SU-DHL-6 (cell line): Measurements from ENCODE around the gene KLHL25.

ENCODE experiments used
- H2AFZ ChIP-seq: fragments of 200-600 bp; sonication (generic); 2 replicates; pipeline ENCODE4 v1.6.1; 2014; ENCODE audit warnings: low read depth, mild to moderate bottlenecking, moderate library complexity, mixed read lengths, antibody characterized with exemption, low read length; ENCODE audit not compliant: severe bottlenecking
- H3F3A ChIP-seq: fragments of 200-600 bp; shearing (Covaris generic); 2 replicates; pipeline ENCODE4 v1.6.0; 2016; ENCODE audit warnings: antibody characterized with exemption, mild to moderate bottlenecking; ENCODE audit not compliant: insufficient read depth
- H3K27ac ChIP-seq: fragments of 200-600 bp; sonication (generic); 2 replicates; pipeline ENCODE4 v1.5.1; 2016; ENCODE audit warnings: low read depth, mild to moderate bottlenecking, low read length, moderate library complexity, mixed read lengths
- H3K27me3 ChIP-seq: fragments of 200-600 bp; sonication (generic), shearing (Covaris generic); 2 replicates; pipeline ENCODE4 v1.6.0; 2014; ENCODE audit warnings: mild to moderate bottlenecking, low read length
- H3K36me3 ChIP-seq: fragments of 200-600 bp; sonication (generic); 2 replicates; pipeline ENCODE4 v1.6.1; 2014; ENCODE audit warnings: mild to moderate bottlenecking, low read length, mixed read lengths
- H3K4me2 ChIP-seq: fragments of 300-600, 200-600 bp; shearing (Covaris generic), sonication (generic); 2 replicates; pipeline ENCODE4 v1.6.0; 2014; ENCODE audit warnings: low read length, low read depth, mild to moderate bottlenecking; ENCODE audit not compliant: poor library complexity, severe bottlenecking
- H3K4me3 ChIP-seq: fragments of 200-600 bp; sonication (generic); 2 replicates; pipeline ENCODE4 v1.5.1; 2014; ENCODE audit warnings: antibody characterized with exemption, low read length, mild to moderate bottlenecking, mixed read lengths; ENCODE audit not compliant: insufficient read depth, poor library complexity, severe bottlenecking
- H3K79me2 ChIP-seq: fragments of 200-600 bp; sonication (generic); 2 replicates; pipeline ENCODE4 v1.6.1; 2014; ENCODE audit warnings: mild to moderate bottlenecking, low read length, moderate library complexity; ENCODE audit not compliant: insufficient read depth
- H3K9ac ChIP-seq: fragments of 200-600 bp; sonication (generic); 2 replicates; pipeline ENCODE4 v1.7.0; 2014; ENCODE audit warnings: mild to moderate bottlenecking, low read length
- H3K9me2 ChIP-seq: fragments of 200-600 bp; sonication (generic); replicated peaks from 2 replicates; pipeline ENCODE4 v1.6.1; 2014; ENCODE audit warnings: low read length; ENCODE audit not compliant: insufficient read depth
- H3K9me3 ChIP-seq: fragments of 200-600 bp; sonication (generic); 2 replicates; pipeline ENCODE4 v1.6.1; 2014; ENCODE audit warnings: low read length, mixed read lengths; ENCODE audit not compliant: insufficient read depth
- H4K20me1 ChIP-seq: fragments of 200-600 bp; sonication (generic); 2 replicates; pipeline ENCODE4 v1.6.1; 2014; ENCODE audit warnings: low read depth, mild to moderate bottlenecking, antibody characterized with exemption, low read length, moderate library complexity, mixed read lengths
- CTCF ChIP-seq: fragments of 200-600 bp; sonication (generic); IDR thresholded peaks from one replicate; pipeline ENCODE4 v1.5.1; 2017; ENCODE audit warnings: antibody characterized with exemption, mild to moderate bottlenecking, low read length, moderate library complexity; ENCODE audit not compliant: insufficient read depth, poor library complexity, severe bottlenecking
- EZH2phosphoT487 ChIP-seq: fragments of 200-600 bp; sonication (generic), shearing (Covaris generic); conservative IDR thresholded peaks from 2 replicates; pipeline ENCODE4 v1.6.1; 2018; ENCODE audit warnings: mild to moderate bottlenecking, antibody characterized with exemption, low read length, moderate library complexity, mixed read lengths

Gene KLHL25

GRCh38 chr15:85770096-85771041, 24.4 kb downstream of the KLHL25 start:
- no peaks in the 10 kb centered on the region for H3K27me3 ChIP-seq
- no peaks in the 10 kb centered on the region for H3K79me2 ChIP-seq
- H2AFZ ChIP-seq, result no peak overlapping the region
- H3K4me3 ChIP-seq, result no peak overlapping the region
- H3K9me2 ChIP-seq, result no peaks in the 10 kb centered on the region
- H3K27ac ChIP-seq, result no peak overlapping the region
- no peaks in the 10 kb centered on the region for H3F3A ChIP-seq
- H3K36me3 ChIP-seq, result no peaks in the 10 kb centered on the region
- TF ChIP-seq EZH2phosphoT487 (no peak), CTCF (no peak)
- no peaks in the 10 kb centered on the region for H3K9me3 ChIP-seq
- H3K9ac ChIP-seq, result no peak overlapping the region
- no peak overlapping the region for H3K4me2 ChIP-seq
- no peaks in the 10 kb centered on the region for H4K20me1 ChIP-seq

- Histone ChIP-seq H3K79me2 (no peaks in the 10 kb centered on the region), H3K9me3 (no peaks in the 10 kb centered on the region), H4K20me1 (no peaks in the 10 kb centered on the region), H3F3A (no peaks in the 10 kb centered on the region), H3K9ac (no peak overlapping the region), H3K4me2 (no peak overlapping the region), H3K27ac (no peak overlapping the region), H3K36me3 (no peaks in the 10 kb centered on the region), H3K27me3 (no peaks in the 10 kb centered on the region), H3K9me2 (no peaks in the 10 kb centered on the region), H3K4me3 (no peak overlapping the region), H2AFZ (no peak overlapping the region)
- TF ChIP-seq EZH2phosphoT487, result no peak
- TF ChIP-seq CTCF, result no peak
Measured at GRCh38 chr15:85769182-85769900, 25.4 kb downstream of the KLHL25 start.

- no peaks in the 10 kb centered on the region for H3K9me3 ChIP-seq
- H3K4me2 ChIP-seq, result no peak overlapping the region
- H3K27ac ChIP-seq, result no peak overlapping the region
- H3F3A ChIP-seq, result no peaks in the 10 kb centered on the region
- H3K36me3 ChIP-seq, result no peaks in the 10 kb centered on the region
- H2AFZ ChIP-seq, result no peak overlapping the region
- H4K20me1 ChIP-seq, result no peaks in the 10 kb centered on the region
- H3K4me3 ChIP-seq, result no peak overlapping the region
- H3K79me2 ChIP-seq, result no peaks in the 10 kb centered on the region
- H3K27me3 ChIP-seq, result no peaks in the 10 kb centered on the region
- TF ChIP-seq EZH2phosphoT487 (no peak), CTCF (no peak)
- H3K9ac ChIP-seq, result no peak overlapping the region
- no peaks in the 10 kb centered on the region for H3K9me2 ChIP-seq
Measured at GRCh38 chr15:85768595-85769168, 26.0 kb downstream of the KLHL25 start.
